ENCODE data around the gene SYNRG.

SYNRG gene, protein sequence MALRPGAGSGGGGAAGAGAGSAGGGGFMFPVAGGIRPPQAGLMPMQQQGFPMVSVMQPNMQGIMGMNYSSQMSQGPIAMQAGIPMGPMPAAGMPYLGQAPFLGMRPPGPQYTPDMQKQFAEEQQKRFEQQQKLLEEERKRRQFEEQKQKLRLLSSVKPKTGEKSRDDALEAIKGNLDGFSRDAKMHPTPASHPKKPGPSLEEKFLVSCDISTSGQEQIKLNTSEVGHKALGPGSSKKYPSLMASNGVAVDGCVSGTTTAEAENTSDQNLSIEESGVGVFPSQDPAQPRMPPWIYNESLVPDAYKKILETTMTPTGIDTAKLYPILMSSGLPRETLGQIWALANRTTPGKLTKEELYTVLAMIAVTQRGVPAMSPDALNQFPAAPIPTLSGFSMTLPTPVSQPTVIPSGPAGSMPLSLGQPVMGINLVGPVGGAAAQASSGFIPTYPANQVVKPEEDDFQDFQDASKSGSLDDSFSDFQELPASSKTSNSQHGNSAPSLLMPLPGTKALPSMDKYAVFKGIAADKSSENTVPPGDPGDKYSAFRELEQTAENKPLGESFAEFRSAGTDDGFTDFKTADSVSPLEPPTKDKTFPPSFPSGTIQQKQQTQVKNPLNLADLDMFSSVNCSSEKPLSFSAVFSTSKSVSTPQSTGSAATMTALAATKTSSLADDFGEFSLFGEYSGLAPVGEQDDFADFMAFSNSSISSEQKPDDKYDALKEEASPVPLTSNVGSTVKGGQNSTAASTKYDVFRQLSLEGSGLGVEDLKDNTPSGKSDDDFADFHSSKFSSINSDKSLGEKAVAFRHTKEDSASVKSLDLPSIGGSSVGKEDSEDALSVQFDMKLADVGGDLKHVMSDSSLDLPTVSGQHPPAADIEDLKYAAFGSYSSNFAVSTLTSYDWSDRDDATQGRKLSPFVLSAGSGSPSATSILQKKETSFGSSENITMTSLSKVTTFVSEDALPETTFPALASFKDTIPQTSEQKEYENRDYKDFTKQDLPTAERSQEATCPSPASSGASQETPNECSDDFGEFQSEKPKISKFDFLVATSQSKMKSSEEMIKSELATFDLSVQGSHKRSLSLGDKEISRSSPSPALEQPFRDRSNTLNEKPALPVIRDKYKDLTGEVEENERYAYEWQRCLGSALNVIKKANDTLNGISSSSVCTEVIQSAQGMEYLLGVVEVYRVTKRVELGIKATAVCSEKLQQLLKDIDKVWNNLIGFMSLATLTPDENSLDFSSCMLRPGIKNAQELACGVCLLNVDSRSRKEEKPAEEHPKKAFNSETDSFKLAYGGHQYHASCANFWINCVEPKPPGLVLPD (N-terminal part only)

DNA sequence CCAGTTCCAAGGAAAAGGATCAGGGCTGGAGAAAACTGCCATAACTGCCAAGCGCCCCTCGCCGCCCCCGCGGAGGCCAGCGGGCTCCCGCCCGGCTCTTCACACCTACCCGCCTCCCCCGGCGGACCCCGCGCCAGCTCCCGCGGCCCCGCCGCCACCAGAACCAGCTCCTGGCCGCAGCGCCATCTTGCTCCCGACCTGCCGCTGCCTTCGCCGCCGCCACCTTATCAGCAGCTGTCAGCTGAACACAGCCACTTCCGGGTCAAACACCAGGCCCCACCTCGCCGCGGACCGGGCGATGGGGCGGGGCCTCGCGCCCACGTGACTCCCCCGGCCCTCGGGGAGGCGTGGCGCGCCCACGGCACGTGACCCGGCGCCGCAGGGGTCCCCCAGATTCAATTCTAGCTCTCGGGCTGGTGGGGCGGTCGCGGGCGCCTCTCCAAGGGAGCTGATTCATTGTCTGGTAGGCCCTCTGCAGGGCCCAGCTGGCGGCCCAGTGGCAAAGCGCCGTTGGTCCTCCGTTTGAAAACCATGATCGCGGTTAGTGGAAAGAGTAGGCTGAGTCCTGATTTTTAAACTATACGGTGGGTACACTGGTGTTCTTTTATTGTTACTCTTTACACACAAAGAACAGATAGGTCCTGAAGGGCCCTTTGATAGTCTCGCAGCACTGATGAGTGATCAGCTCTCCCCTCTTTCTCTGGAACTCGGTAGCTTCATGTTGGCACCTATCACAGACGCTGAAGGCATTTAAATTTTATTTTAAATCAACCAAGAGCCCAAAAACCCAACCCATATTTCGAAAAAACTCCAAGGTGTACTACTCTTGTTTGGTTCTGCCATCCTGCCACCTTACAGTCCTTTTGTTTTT lies at the start of gene SYNRG:
Gene SYNRG, minus strand, starts transcription at position 249 of the 871 bp plus-strand sequence. Its CDS starts 63 bp downstream, at position 186.
- H3K4me3 ChIP-seq (ENCODE audit: low read depth, low read length), result peak within 1 kb of the TSS; percentile 87
- peak; percentile 93 for DNase-seq (ENCODE audit: low read depth)
- in situ Hi-C loops (cut with HindIII; ENCODE audit: low sequenced_read_pairs), result no loop called here
- TF ChIP-seq, protein P1, sequence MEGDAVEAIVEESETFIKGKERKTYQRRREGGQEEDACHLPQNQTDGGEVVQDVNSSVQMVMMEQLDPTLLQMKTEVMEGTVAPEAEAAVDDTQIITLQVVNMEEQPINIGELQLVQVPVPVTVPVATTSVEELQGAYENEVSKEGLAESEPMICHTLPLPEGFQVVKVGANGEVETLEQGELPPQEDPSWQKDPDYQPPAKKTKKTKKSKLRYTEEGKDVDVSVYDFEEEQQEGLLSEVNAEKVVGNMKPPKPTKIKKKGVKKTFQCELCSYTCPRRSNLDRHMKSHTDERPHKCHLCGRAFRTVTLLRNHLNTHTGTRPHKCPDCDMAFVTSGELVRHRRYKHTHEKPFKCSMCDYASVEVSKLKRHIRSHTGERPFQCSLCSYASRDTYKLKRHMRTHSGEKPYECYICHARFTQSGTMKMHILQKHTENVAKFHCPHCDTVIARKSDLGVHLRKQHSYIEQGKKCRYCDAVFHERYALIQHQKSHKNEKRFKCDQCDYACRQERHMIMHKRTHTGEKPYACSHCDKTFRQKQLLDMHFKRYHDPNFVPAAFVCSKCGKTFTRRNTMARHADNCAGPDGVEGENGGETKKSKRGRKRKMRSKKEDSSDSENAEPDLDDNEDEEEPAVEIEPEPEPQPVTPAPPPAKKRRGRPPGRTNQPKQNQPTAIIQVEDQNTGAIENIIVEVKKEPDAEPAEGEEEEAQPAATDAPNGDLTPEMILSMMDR (IDR thresholded peaks at IDR 0.05; ENCODE audit: low read depth, low read length, missing control alignments), result peak; percentile 29

DNA sequence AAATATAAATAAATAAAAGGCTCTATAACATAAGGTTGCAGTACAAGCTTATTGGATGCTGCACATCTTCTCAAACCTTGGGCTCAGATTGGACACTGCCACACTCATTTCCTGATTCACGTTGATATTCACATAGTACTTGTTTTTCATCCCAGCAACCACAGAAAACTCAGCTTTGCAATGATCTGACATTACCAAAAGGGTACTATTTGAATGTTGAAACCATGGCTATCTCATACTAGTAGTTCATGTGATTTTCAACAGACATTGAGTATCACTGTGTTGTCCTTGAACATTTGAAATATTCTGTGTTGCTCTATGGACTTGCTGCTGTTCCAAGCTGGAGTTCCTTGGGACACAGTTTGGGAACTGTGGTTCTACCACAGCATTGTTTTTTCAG lies 48.0 kb upstream of the SYNRG start:
- no peak for DNase-seq (ENCODE audit: low read depth)
- H3K4me3 ChIP-seq (ENCODE audit: low read depth, low read length), result no peak overlapping the region
- TF ChIP-seq, protein P1 (IDR thresholded peaks at IDR 0.05; ENCODE audit: low read depth, low read length, missing control alignments), result no peak
- in situ Hi-C loops (cut with HindIII; ENCODE audit: low sequenced_read_pairs), result no loop called here

DNA sequence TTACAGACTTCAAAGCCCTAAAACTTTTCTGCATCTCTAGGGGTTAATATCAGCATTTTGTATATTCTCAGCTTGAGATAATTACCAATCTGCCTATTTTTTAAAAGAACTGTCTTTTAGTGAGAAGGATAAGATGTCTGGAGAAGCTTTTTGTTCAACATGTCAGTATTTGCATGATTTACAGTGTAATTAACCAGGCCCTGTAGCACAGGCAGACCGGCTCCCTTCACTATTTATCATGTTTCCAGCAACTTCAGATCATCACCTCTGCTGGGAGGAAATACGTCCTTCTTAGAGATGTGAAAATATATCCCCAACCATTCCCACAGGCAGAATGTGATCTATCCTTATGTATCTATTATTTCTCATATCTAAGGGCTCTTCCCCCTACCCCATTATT lies 42.6 kb upstream of the SYNRG start:
- TF ChIP-seq, protein P1 (IDR thresholded peaks at IDR 0.05; ENCODE audit: low read depth, low read length, missing control alignments), result no peak
- in situ Hi-C loops (cut with HindIII; ENCODE audit: low sequenced_read_pairs), result no loop called here
- no peak for DNase-seq (ENCODE audit: low read depth)
- H3K4me3 ChIP-seq (ENCODE audit: low read depth, low read length), result no peak overlapping the region

DNA sequence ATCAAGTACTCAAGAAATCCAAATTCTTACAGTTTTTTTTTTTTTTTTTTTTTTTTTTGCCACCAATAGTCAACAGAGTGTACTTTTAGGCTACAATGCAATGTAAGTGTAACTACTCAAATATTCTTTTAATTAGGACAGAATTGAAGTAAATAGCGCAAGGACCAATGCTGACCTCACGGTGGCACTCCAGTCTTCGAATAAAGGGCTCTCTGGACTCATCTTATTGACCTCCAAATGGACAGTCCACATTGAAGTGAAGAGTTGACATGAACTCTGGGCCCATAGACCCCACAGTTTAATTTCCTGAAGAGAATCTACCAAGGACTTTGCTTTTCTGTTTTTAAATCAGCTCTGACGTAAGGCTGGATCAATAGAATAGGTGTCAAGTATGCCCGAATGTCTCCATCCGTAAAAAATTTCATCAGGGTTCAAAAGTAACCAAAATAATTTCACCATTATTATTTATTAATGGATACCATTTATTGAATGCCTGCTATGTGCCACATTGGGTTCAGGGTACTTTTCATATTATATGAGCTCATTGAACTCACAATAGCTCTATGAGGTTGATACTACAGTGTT lies 41.3 kb upstream of the SYNRG start:
- DNase-seq (ENCODE audit: low read depth), result no peak
- no peak overlapping the region for H3K4me3 ChIP-seq (ENCODE audit: low read depth, low read length)
- TF ChIP-seq, protein P1 (IDR thresholded peaks at IDR 0.05; ENCODE audit: low read depth, low read length, missing control alignments), result peak; percentile 59
- in situ Hi-C loops (cut with HindIII; ENCODE audit: low sequenced_read_pairs), result no loop called here

DNA sequence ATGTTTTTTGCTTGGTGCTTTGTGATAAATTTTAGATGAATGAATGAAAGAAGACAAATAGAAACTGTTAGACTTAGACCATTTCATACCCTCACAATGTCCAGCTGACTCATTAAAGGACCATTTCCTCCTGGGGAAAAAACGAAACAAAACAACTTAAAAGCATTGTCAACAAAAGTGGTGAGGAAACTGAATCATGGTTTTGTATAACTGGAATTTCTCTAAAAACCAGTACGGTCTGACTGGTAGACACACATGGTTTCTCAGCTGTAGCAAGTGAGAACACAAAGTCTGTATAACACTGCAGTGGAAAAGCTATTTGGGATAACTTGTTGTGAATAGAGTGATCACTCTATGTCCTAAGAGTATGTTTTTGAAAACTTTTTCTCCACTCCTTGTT lies 39.3 kb upstream of the SYNRG start:
- in situ Hi-C loops (cut with HindIII; ENCODE audit: low sequenced_read_pairs), result no loop called here
- no peak overlapping the region for H3K4me3 ChIP-seq (ENCODE audit: low read depth, low read length)
- TF ChIP-seq, protein P1 (IDR thresholded peaks at IDR 0.05; ENCODE audit: low read depth, low read length, missing control alignments), result no peak
- peak; percentile 50 for DNase-seq (ENCODE audit: low read depth)
